ENCODE data around the gene HLA-DQA1. TPM values are rescaled to one million over a fixed set of nuclear protein-coding genes. Genes with fewer than 3 reads are reported as not detected.
"Not testable (repeated sequence)": the region's sequence is repeated elsewhere in the genome, so short reads cannot be mapped to it uniquely, and the experiment has no call there.

HLA-DQA1 gene
- 10 to 100 TPM in 1 of 3 donors, 1 to 10 TPM in 2; 6.2 to 47.9 (median 8.1) TPM for polyA plus RNA-seq

- WGBS, 3 donors: 27 to 52% (median 39%) methylated on average over 7 of the region's 7 CpGs
Measured at GRCh38 chr6:32637219-32637880, at the start of gene HLA-DQA1. Gene HLA-DQA1, plus strand, starts transcription at chr6:32637406. Its CDS starts 53 bp downstream, at chr6:32637459.

DNA sequence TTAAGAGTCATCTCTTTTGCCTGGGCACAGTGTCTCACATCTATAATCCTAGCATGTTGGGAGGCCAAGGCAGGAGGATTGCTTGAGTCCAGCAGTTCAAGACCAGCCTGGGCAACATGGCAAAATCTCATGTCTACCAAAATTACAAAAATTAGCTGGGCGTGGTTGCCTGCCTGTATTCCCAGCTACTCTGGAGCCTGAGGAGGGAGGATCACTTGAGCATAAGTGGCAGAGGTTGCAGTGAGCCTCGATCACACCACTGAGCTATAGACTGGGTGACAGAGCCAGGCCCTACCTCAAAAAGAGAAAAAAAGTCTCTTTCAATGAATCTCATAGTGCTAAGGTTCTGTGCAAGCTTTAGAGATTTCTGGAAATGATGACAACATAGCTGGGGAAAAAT, 49.0 kb upstream of the HLA-DQA1 start:
- H3K27ac ChIP-seq (ENCODE audit: low read depth, low read length): no peak overlapping the region
- 78 to 93% (median 82%) methylated on average over 2 of the region's 2 CpGs for WGBS, 3 donors

More at GRCh38 chr6:32637219-32637880, at the start of gene HLA-DQA1:
- H3K27ac ChIP-seq (ENCODE audit: low read depth, low read length): no peak within 1 kb of the TSS

DNA sequence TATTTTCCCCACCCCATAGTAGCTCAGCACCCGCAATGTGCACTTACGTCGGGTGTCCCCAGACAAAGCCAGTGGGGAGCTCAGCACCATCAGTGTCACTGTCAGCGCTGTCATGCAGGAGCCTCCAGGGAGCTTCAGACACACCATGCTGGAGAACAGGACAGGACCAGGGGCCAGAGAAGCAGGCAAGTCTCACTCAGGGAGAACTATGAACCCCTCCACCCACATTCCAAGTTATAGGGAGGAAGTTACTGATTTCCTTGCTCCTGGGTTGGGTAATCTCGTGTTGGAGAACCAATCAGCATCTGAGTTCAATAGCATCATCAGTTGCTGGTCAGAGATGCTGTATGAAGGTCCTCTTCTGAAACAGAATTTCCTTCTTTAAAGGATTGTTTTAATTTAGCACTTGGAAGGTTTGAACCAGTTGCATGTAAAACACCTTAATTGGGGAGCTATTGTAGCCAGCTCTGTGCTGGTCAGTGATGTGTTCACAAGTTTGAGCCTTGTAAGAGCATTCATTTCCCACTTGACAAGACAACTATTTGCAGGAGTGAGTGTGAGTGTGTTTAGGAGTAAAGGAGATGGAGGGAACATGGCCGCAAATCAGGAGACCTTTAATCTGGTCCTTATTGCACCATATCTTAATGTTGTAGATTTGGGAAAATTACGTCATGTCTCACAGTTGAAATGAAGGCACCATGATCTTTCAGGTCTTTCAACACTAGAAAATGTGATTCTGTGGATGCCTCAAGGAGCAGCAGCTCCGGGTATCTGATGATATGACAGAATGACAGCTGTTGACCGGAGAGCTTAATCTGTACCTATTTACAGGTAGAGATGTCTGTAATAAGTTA, 47.4 kb upstream of the HLA-DQA1 start, which contains the start of gene HLA-DRB1:
Gene HLA-DRB1, minus strand, starts transcription at position 253 of the 854 bp plus-strand sequence. Its CDS starts 106 bp downstream, at position 147.
- 7 to 39% (median 7%) methylated on average over 6 to 9 of the region's 9 CpGs for WGBS, 3 donors
- no peak within 1 kb of the TSS for H3K27ac ChIP-seq (ENCODE audit: low read depth, low read length)

DNA sequence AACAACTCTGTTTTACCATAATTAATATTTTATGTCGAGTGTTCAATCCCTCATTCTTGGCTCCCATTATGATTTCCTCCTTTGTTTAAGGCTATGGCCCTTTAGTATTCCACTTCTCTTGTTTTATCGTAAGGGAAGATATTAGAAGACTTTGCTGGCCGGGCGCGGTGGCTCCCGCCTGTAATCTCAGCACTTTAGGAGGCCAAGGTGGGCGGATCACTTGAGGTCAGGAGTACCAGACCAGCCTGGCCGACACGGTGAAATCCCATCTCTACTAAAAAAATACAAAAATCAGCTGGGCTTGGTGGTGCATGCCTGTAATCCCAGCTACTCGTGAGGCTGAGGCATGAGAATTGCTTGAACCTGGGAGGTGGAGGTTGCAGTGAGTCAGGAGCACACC, 46.5 kb upstream of the HLA-DQA1 start:
- 84% methylated on average over 9 of the region's 10 CpGs; no CpG with 5 or more reads in 2 of the 3 donors for WGBS, 3 donors

GRCh38 chr6:32597024-32597423, 40.2 kb upstream of the HLA-DQA1 start:
- H3K27ac ChIP-seq (ENCODE audit: low read depth, low read length): no peak overlapping the region

More for the DNA sequence above, 46.5 kb upstream of the HLA-DQA1 start:
- not testable (repeated sequence) for H3K27ac ChIP-seq (ENCODE audit: low read depth, low read length)

DNA sequence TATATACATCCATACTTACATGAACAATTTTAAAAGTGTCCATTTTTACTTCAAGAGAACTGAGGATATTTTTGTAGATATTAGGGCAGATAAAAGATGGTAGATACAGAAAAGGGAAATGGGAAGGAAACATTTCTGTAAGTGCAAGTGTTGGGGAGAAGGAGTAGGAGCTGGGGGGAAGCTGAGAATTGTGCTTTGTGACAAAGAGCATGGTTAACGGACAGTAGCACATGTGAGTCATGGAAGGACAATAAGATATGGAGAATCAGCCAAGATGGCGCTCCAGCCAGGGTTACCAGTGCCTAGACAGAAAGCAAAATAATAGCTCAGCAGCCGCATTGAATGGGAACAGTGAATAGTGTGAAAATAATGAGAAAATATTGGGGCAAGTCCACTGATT, 34.8 kb upstream of the HLA-DQA1 start:
- 62 to 65% (median 65%) methylated on average over 3 of the region's 3 CpGs for WGBS, 3 donors
- no peak overlapping the region for H3K27ac ChIP-seq (ENCODE audit: low read depth, low read length)

DNA sequence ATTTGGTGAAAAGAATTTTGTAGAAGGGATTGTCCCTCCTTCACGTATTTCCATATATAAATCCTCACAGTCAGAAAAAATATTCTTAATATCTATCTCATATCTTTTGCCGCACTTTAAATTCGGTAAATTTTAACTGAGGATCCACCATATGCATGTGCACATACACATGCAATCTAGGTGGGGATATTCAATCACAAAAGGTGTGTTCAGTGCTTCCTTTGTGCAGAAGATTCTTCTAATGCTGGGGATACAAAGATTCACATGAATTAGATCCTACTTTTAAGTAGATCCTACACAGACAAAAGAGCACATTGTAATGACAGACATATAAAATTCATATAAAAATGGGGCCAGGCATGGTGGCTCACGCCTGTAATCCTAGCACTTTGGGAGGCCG, 34.0 kb upstream of the HLA-DQA1 start:
- 66 to 69% (median 66%) methylated on average over 3 to 5 of the region's 5 CpGs for WGBS, 3 donors
- H3K27ac ChIP-seq (ENCODE audit: low read depth, low read length): no peak overlapping the region

- WGBS, 3 donors: 3 to 29% (median 10%) methylated on average over 3 of the region's 3 CpGs
- no peak overlapping the region for H3K27ac ChIP-seq (ENCODE audit: low read depth, low read length)
Measured at GRCh38 chr6:32603888-32604287, 33.3 kb upstream of the HLA-DQA1 start.

DNA sequence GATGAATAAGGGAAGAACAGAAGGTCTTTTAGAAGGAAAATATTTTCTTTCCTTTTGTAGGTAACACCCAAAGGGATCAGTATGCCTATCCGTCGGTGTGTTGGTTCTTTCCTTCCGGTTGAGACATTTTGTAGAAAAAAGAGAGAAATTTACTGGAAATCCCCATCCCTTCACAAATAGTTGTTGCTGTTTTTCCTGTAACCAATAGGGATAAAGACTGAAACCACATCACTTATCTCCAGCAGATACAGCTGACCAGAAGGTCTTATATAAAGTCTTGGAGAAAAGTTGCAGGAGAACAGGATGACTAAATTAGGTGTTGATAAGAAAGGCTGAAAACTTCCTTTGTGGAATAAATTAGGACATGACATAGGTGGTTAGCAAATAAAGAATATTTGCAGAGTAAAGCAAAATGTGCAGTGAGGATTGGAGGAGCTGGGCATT, 32.8 kb upstream of the HLA-DQA1 start:
- H3K27ac ChIP-seq (ENCODE audit: low read depth, low read length): no peak overlapping the region
- WGBS, 3 donors: 0 to 33% (median 0%) methylated on average over 3 of the region's 3 CpGs

- no peak overlapping the region for H3K27ac ChIP-seq (ENCODE audit: low read depth, low read length)
- 48 to 76% (median 58%) methylated on average over 3 to 4 of the region's 4 CpGs for WGBS, 3 donors
Measured at GRCh38 chr6:32607263-32607987, 29.8 kb upstream of the HLA-DQA1 start.

GRCh38 chr6:32607988-32608298, 29.3 kb upstream of the HLA-DQA1 start:
- 46 to 64% (median 47%) methylated on average over 2 of the region's 2 CpGs for WGBS, 3 donors
- H3K27ac ChIP-seq (ENCODE audit: low read depth, low read length): no peak overlapping the region

GRCh38 chr6:32608362-32608761, 28.8 kb upstream of the HLA-DQA1 start:
- WGBS, 3 donors: 32 to 60% (median 33%) methylated on average over 3 of the region's 3 CpGs
- H3K27ac ChIP-seq (ENCODE audit: low read depth, low read length): no peak overlapping the region

DNA sequence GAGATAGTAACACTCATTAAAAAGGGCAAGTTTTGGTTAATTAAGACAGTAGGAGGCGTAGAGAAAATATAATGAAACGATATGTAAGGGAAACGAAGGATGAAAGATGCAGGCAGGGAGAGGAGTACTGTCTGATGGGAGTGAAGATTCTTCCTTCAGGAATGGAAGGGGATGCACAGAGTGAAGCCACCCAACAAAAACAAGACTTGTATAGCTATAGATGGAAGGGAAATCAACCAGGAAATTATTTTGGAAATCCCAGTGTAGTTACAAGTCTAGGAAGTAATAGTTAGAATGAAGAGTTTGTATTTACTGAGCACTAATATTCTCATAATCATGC, 27.8 kb upstream of the HLA-DQA1 start:
- no peak overlapping the region for H3K27ac ChIP-seq (ENCODE audit: low read depth, low read length)
- WGBS, 3 donors: 51 to 55% (median 53%) methylated on average over 3 of the region's 3 CpGs

- 12 to 20% (median 18%) methylated on average over 8 of the region's 8 CpGs for WGBS, 3 donors
- no peak overlapping the region for H3K27ac ChIP-seq (ENCODE audit: low read depth, low read length)
Measured at GRCh38 chr6:32609731-32610640, 27.2 kb upstream of the HLA-DQA1 start.

- WGBS, 3 donors: 25 to 36% (median 27%) methylated on average over 3 of the region's 3 CpGs
- H3K27ac ChIP-seq (ENCODE audit: low read depth, low read length): no peak overlapping the region
Measured at GRCh38 chr6:32610682-32611296, 26.4 kb upstream of the HLA-DQA1 start.

DNA sequence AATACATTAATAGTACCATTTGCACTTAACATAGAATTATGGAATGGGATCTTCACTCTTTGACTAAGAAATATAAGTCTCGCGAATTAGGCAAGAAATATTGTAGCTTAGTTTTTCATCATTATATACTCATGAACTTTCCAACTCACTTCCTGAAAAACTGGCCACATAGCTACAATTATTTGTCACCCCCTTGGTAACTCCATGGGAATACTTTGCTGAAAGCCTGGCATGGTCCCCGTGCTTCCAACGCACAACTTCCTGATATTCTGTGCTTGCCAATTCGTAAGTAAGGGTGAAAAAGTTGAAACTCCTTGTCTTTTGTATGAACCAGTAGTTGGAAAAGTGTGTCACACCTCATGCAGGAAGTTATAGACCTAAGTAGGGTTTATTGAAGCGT, 23.7 kb upstream of the HLA-DQA1 start:
- H3K27ac ChIP-seq (ENCODE audit: low read depth, low read length): no peak overlapping the region
- 27 to 53% (median 36%) methylated on average over 6 of the region's 6 CpGs for WGBS, 3 donors

DNA sequence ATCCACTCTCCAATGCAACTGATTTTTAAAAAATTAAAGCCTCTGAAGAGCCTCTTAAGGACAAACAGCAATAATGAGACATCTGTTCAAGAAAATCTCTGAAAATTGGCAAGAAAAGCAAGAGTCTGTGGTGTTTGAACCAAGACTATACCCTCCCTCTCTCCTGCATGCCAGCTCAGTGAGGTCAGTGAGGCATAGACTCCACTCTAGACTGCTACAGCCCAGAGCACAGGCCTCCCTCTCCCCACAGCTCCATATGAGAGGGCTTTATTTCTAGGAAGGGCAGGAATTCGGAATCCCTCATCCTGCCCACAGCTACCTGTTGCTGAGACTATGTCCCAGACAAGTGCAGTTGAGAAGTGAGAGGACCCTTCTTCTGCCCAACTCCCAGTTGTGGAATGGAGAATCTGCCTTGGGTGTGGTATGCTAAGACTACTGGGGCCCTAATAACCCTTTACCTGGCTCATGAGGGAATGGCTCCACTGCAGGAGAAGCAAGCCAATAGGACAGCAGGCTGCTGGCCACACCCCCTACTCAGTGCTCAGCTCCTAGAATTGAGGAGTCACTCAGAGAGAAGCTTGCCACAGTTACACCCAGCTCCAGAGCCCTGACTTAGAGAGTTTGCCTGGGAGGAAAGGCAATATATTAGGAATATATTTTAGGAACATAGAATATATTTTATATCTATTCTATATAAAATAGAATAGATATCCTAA, 22.7 kb upstream of the HLA-DQA1 start:
- no peak overlapping the region for H3K27ac ChIP-seq (ENCODE audit: low read depth, low read length)
- WGBS, 3 donors: 2 to 64% (median 30%) methylated on average over 1 of the region's 1 CpG

Data from adipose tissue (tissue), 3 donors.